Measurements from ENCODE around the gene BABAM2. TPM values are rescaled to one million over a fixed set of nuclear protein-coding genes. Genes with fewer than 3 reads are reported as not detected.
"Not testable (repeated sequence)": the region's sequence is repeated elsewhere in the genome, so short reads cannot be mapped to it uniquely, and the experiment has no call there.

Gene BABAM2
- total RNA-seq, 2 experiments from 2014 or later = 19.7 to 33.2 TPM

GRCh38 chr2:28370354-28370753, 479.8 kb downstream of the BABAM2 start:
- ChIA-PET POLR2A (interaction anchor here (0.6 kb wide), 1 partner anchor 12 kb away, joined by 4 read pairs; no protein-coding TSS in a partner anchor), CTCF (ENCODE audit: unreplicated experiment) (no interaction called here)
- Histone ChIP-seq H3K9me2 (ENCODE audit: insufficient read depth, low read length) (no peaks in the 10 kb centered on the region), H3K36me3 (ENCODE audit: insufficient read depth, low read length) (no peaks in the 10 kb centered on the region), H3K9me3 (ENCODE audit: low read length) (no peaks in the 10 kb centered on the region), H4K20me1 (ENCODE audit: insufficient read depth, low read length) (no peaks in the 10 kb centered on the region), H3K79me2 (ENCODE audit: insufficient read depth, low read depth, low read length) (no peaks in the 10 kb centered on the region), H3K4me3 (ENCODE audit: low read depth, low read length, poor library complexity, severe bottlenecking) (no peak overlapping the region), H3K4me2 (ENCODE audit: low read length) (no peak overlapping the region), H3K27ac (ENCODE audit: low read depth, low read length, poor library complexity, severe bottlenecking) (no peak overlapping the region), H3K4me1 (ENCODE audit: insufficient read depth, low read length, poor library complexity, severe bottlenecking) (no peaks in the 10 kb centered on the region), H2AFZ (ENCODE audit: low read length) (no peak overlapping the region)
- intact Hi-C loops (cut with micrococcal nuclease; ENCODE audit: unreplicated experiment) = no loop called here
- no TSS peak for BruUV-seq (replicated peaks)
- no peak for DNase-seq (ENCODE audit: low spot score)
- TF ChIP-seq EZH2phosphoT487 (IDR thresholded peaks at IDR 0.05; ENCODE audit: borderline replicate concordance, low read depth, low read length) (no peak), CTCF (conservative IDR thresholded peaks at IDR 0.05; ENCODE audit: low read length) (no peak)

GRCh38 chr2:28371728-28372127, 481.2 kb downstream of the BABAM2 start:
- BruUV-seq (replicated peaks); CTCF ChIA-PET (ENCODE audit: unreplicated experiment): not testable (repeated sequence)

GRCh38 chr2:28373854-28374253, 483.3 kb downstream of the BABAM2 start:
- DNase-seq (ENCODE audit: low spot score) = no peak
- no peaks in the 10 kb centered on the region for H3K4me1 ChIP-seq (ENCODE audit: insufficient read depth, low read length, poor library complexity, severe bottlenecking)
- no peak overlapping the region for H3K4me2 ChIP-seq (ENCODE audit: low read length)
- ChIA-PET CTCF (ENCODE audit: unreplicated experiment) (no interaction called here), POLR2A (no interaction called here)
- no peak overlapping the region for H3K4me3 ChIP-seq (ENCODE audit: low read depth, low read length, poor library complexity, severe bottlenecking)
- intact Hi-C loops (cut with micrococcal nuclease; ENCODE audit: unreplicated experiment) = no loop called here
- no peak for TF ChIP-seq CTCF (conservative IDR thresholded peaks at IDR 0.05; ENCODE audit: low read length)
- no peak for TF ChIP-seq EZH2phosphoT487 (IDR thresholded peaks at IDR 0.05; ENCODE audit: borderline replicate concordance, low read depth, low read length)
- no TSS peak for BruUV-seq (replicated peaks)
- no peaks in the 10 kb centered on the region for H3K79me2 ChIP-seq (ENCODE audit: insufficient read depth, low read depth, low read length)
- H4K20me1 ChIP-seq (ENCODE audit: insufficient read depth, low read length) = no peaks in the 10 kb centered on the region
- no peaks in the 10 kb centered on the region for H3K9me3 ChIP-seq (ENCODE audit: low read length)
- no peaks in the 10 kb centered on the region for H3K36me3 ChIP-seq (ENCODE audit: insufficient read depth, low read length)
- H3K9me2 ChIP-seq (ENCODE audit: insufficient read depth, low read length) = no peaks in the 10 kb centered on the region
- H3K27ac ChIP-seq (ENCODE audit: low read depth, low read length, poor library complexity, severe bottlenecking) = no peak overlapping the region
- no peak overlapping the region for H2AFZ ChIP-seq (ENCODE audit: low read length)

More at GRCh38 chr2:28371728-28372127, 481.2 kb downstream of the BABAM2 start:
- H3K4me1 ChIP-seq (ENCODE audit: insufficient read depth, low read length, poor library complexity, severe bottlenecking); H3K9me2 ChIP-seq (ENCODE audit: insufficient read depth, low read length); intact Hi-C loops (cut with micrococcal nuclease; ENCODE audit: unreplicated experiment); H3K36me3 ChIP-seq (ENCODE audit: insufficient read depth, low read length); H2AFZ ChIP-seq (ENCODE audit: low read length); POLR2A ChIA-PET; H3K4me2 ChIP-seq (ENCODE audit: low read length); H3K27ac ChIP-seq (ENCODE audit: low read depth, low read length, poor library complexity, severe bottlenecking); H3K79me2 ChIP-seq (ENCODE audit: insufficient read depth, low read depth, low read length); H3K4me3 ChIP-seq (ENCODE audit: low read depth, low read length, poor library complexity, severe bottlenecking); H3K9me3 ChIP-seq (ENCODE audit: low read length); DNase-seq (ENCODE audit: low spot score); H4K20me1 ChIP-seq (ENCODE audit: insufficient read depth, low read length): not testable (repeated sequence)
